NCI-H446 treated with DMSO at 0.1 percent for 48 hours (cell line): Measurements from ENCODE around the gene CDIPT.
"Not testable (repeated sequence)": the region's sequence is repeated elsewhere in the genome, so short reads cannot be mapped to it uniquely, and the experiment has no call there.

ENCODE experiments used
- DNase-seq: peaks from one replicate; lab custom pipeline; 2025; lab: John Stamatoyannopoulos, UW

CDIPT gene

GRCh38 chr16:29896841-29897240 is 33.8 kb upstream of the CDIPT start:
- no peak for DNase-seq

DNA sequence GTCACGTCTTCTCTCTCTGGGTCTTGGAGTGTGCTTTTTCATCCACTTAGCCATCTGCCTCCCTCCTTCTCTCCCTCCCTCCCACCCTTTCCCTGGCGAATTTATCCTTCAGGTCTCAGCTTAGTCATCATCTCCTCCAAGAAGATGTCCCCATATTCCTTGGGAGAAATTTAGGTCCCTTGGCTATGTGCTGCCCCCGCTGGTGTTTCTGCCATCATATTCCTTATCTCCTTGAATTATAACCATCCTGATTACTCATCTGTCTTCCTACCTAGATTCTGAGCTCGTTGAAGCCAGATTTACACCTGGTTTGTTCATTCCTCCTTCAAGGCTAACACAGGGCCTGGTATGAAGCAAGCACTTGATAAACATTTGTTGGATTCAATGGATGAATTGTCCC is 31.3 kb upstream of the CDIPT start:
- no peak for DNase-seq

GRCh38 chr16:29893553-29893952 is 30.5 kb upstream of the CDIPT start:
- DNase-seq = no peak

DNA sequence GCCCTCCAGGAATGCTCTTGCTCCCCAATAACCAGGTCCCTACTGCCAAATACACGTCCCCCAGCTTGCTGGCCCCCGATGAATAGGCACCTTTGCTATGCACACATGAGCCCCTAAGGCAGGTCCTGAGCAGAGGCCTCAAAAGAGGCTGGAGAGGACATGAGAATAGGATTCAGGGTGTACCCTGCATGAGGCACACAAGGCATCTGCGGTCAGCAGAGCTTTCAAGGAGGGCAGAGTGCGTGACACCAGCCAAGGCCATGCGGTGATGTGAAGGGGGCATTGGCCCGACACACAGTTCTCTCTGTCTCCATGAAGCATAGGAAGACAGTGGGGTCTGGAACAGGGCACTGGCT is 29.4 kb upstream of the CDIPT start:
- DNase-seq = no peak

GRCh38 chr16:29891525-29892457 is 28.8 kb upstream of the CDIPT start:
- DNase-seq = no peak

DNA sequence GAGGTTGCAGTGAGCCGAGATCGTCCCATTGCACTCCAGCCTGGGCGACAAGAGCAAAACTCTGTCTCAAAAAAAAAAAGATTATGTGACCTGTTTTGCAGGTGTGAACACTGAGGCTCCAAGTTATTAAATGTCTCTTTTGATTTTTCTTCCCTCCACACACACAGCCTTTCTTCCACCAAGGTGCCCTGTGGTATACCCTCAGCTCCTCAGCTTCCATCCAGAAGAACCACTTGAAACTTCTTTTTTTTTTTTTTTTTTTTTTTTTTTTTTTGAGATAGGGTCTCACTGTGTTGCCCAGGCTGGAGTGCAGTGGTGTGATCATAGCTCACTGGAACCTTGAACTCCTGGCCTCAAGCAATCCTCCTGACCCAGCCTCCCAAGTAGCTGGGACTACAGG is 26.3 kb upstream of the CDIPT start:
- DNase-seq = not testable (repeated sequence)

DNA sequence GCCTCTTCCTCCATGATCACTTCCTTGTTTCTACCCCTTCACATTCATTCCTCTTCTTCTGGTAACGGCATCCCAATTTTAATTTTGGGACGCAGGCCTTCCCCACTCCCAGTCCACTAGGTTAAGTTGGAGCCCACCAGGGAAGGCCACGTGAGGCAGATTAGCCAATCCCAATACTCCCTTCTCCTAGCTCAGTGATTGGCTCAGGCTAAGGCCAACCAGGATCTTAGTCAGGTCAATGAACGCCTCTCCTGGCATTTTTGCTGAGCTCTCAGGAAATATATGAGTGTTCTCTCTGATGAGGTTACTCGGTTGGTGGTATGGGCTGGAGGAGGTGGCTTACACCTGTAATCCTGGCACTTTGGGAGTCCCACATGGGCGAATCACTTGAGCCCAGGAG is 21.0 kb upstream of the CDIPT start:
- no peak for DNase-seq

- no peak for DNase-seq
Observed at GRCh38 chr16:29881050-29881449, 18.0 kb upstream of the CDIPT start.

DNA sequence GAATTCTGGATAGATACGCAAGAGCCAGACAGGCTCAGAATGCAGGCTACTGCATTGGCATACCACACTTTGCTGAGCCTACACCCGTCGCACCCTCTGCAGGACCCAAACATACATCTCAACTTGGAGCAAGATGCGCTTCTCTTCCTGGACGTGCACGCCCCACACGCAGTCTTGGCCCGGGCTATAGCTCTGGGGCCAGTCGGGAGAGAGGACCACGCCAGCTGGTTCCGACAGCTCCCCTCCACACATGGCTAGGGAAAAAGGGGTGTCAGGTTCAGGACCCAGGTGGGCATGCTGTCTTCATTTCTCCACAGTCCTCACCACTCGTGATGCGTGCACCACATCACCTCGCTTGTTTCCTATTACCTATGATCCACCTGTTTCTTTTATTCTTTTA is 15.1 kb upstream of the CDIPT start:
- DNase-seq = no peak

DNA sequence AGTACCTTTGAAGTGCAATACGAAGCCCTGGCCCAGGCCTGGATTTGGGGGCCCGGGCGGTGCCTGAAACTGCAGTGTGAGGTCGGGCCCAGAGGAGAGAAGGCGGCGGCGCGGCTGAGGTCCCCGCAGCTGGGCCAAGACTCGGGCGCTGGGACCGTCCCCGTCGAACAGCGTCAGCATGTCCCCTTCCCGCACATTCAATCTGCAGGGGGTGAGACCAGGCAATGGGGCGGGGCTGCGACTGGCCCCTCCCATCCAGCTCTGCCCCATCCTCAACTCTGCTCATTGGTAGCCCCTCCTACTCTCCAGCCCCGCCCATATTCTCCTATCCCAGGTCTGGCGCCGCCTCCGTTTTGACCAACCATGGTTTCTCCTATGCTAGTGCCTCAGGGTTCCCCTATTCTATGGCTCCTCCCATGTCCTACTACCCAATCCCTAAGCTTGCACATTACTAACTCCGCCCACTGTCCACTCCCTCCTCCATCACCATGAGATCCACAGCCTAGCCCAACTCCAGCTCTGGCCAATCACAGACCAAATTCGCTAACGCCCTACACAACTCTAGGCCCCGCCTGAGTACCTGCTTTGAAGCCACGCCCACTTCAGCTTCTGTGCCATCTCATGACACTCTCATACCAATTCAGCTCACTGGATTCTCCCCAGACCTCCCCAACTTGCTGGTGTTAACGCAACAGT is 14.4 kb upstream of the CDIPT start:
- DNase-seq = no peak

GRCh38 chr16:29876594-29877249 is 13.7 kb upstream of the CDIPT start:
- no peak for DNase-seq

- DNase-seq = no peak
Observed at GRCh38 chr16:29876217-29876593, 13.2 kb upstream of the CDIPT start.

DNA sequence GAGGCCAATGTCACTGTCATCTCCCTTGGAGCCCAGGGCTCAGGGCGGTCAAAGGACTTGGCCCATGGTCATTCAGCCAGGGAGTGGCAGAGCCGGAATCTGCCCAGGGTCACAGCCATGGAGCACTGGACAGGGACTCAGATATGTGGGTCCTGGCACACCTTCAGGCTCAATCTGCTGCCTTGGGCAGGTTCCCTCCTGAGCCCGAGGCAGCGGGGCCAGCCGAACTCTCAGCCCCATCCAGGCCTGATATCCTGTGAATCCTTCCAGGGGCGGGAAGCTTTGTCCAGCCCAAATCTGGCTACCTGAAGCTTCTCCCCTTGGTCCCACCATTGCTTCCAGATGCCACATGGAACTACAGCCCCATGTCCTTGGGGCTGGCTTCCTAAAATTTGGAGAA is 12.2 kb upstream of the CDIPT start:
- DNase-seq = no peak

DNA sequence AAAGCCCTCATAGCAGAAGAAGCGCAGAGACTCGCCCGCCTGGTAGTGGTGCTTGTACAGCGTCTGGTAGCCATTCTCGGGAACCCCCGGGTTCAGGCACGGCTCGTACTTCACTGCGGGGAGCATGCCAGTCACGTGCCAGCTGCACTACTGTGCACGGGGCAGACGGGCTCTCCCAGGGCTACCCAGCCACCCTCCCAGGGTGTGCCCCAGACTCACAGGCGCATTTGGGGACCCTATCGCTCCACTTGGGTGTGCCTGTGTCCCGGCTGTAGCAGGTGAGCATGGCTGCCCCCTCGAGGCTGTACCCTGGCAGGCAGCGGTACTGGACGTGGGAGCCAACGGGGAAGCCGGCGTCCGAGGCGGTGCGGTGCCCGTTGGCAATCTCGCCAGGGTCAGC is 10.3 kb upstream of the CDIPT start:
- DNase-seq = no peak

GRCh38 chr16:29871822-29872546 is 9.0 kb upstream of the CDIPT start:
- no peak for DNase-seq

- not testable (repeated sequence) for DNase-seq
Observed at GRCh38 chr16:29869067-29869466, 6.0 kb upstream of the CDIPT start.

DNA sequence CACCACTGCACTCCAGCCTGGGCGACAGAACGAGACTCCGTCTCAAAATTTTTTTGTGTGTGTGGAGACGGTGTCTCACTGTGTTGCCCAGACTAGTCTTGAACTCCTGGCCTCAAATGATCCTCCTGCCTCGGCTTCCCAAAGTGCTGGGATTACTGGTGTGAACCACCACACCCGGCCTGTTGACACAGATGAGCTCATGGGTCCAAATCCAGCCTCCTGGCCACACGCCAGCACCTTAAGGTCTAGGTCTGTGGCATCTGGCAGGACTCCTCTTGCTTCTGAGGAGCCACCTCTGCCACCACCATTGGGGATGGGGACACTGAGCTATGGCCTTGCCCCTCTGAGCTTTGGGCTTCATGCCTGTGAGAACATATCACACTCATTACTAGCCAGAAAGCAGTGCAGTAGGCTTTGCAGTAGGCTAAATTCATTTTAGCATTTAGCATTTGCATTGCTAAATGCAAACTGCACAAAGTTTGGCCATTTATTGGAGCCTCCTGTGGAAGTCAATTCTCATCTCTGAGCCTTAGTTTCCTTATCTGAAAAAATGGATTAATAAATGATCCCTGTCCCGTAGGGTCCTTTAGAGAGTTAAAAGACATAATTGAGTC is 5.5 kb upstream of the CDIPT start:
- no peak for DNase-seq

GRCh38 chr16:29864205-29864604 is 1.2 kb upstream of the CDIPT start:
- DNase-seq = no peak

- no peak for DNase-seq
Observed at GRCh38 chr16:29863669-29863984, 601 bp upstream of the CDIPT start.

DNA sequence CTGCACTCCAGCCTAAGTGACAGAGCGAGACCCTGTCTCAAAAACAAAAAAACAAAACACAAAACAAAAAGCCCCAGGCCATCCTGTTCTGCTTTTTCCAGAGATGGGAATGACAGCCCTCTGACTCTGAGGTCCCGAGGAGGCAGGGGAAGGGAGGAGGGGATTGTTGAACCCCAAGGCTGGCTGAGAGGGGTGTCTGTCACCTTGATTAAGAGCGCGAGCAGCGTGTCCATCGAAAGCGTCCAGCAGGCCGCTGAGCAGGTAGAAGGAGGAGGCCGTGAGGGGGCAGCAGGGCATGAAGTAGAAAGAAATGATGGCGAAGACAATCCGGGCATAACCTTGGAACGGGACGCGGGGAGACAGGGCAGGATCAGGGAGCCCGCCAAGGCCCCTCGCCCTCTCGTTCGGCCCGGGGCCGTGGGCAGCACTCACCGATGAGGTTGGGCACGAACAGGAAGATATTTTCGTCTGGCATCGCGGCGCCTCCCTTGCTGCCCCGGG is 593 bp downstream of the CDIPT start:
- no peak for DNase-seq

- DNase-seq = no peak
Observed at GRCh38 chr16:29860218-29860617, 2.8 kb downstream of the CDIPT start.

DNA sequence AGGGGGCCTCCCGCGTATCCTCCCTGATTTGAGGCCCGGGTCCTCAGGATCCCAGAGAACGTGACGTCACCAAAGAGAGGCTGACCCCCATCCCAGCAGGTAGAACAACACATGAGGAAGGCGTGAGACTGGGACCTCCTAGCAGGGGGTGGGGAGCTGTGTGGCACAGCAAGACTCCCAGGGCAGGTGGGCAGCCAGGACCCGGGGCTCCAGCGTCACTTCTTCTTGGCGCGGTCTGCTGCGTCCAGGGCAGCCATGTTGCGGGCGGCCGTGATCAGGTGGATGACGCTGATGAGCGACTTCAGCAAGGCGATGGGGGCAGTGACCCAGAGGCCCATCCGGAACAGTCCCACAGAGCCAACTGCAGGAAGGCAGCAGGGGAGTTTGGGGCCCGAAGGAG is 4.1 kb downstream of the CDIPT start:
- no peak for DNase-seq
